T-helper 2 cell treated with Interferon-gamma antibody and Interleukin-4, amounts not matched to agents 5 μg/mL and 100 μg/mL, for 36 hours (primary cell): ENCODE measurements around the gene ZCCHC13.
"Not testable (repeated sequence)": the region's sequence is repeated elsewhere in the genome, so short reads cannot be mapped to it uniquely, and the experiment has no call there.

Source experiments
- DNase-seq: peaks from one replicate; pipeline ENCODE4 v3.0.0; 2021; ENCODE audit warnings: low spot score
- H3K27ac Mint-ChIP-seq: one replicate; pipeline ENCODE4 v1.8.0; 2021; ENCODE audit warnings: mild to moderate bottlenecking, mixed read lengths
- H3K27me3 Mint-ChIP-seq: one replicate; pipeline ENCODE4 v1.8.0; 2021; ENCODE audit warnings: low read depth, mixed read lengths
- H3K36me3 Mint-ChIP-seq: one replicate; pipeline ENCODE4 v1.8.0; 2021; ENCODE audit warnings: low read depth, mixed read lengths
- H3K4me1 Mint-ChIP-seq: one replicate; pipeline ENCODE4 v1.8.0; 2021; ENCODE audit warnings: low read depth, mixed read lengths
- H3K4me3 Mint-ChIP-seq: one replicate; pipeline ENCODE4 v1.8.0; 2022; ENCODE audit warnings: mild to moderate bottlenecking, moderate library complexity, mixed read lengths
- H3K9me3 Mint-ChIP-seq: one replicate; pipeline ENCODE4 v1.8.0; 2021; ENCODE audit warnings: mixed read lengths

Gene ZCCHC13

GRCh38 chrX:74304016-74304415 is at the start of gene ZCCHC13:
Gene ZCCHC13 (plus strand): TSS chrX:74304180. CDS start chrX:74304267, 87 bp downstream.
- no peaks in the 10 kb centered on the region for H3K36me3 Mint-ChIP-seq
- no peak within 1 kb of the TSS for H3K4me3 Mint-ChIP-seq
- H3K4me1 Mint-ChIP-seq: no peaks in the 10 kb centered on the region
- H3K27ac Mint-ChIP-seq: no peak within 1 kb of the TSS
- no peak for DNase-seq
- no peaks in the 10 kb centered on the region for H3K9me3 Mint-ChIP-seq
- H3K27me3 Mint-ChIP-seq: no peaks in the 10 kb centered on the region

DNA sequence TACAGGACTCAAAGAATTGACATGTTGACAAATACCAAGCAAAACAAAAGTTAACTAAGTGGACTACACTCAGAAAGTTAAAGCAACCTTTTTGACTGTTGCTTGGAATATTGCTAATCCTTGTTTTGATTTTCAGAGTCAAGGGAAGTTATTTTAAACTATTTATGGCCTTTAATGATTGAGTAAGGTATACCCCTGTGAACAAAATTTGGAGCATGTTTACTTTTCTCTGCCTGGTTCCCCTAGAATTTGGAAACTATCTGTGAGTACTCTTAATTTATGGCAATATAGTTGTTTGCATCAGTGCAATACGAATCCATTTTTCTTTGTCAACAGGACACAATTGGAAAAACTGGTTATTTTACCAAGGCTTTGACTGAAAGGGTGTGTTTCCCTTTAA is 45.9 kb upstream of the ZCCHC13 start:
- H3K4me1 Mint-ChIP-seq, H3K9me3 Mint-ChIP-seq, H3K27ac Mint-ChIP-seq, DNase-seq, H3K27me3 Mint-ChIP-seq, H3K4me3 Mint-ChIP-seq: not testable (repeated sequence)
- peaks cover 52% of the 10 kb centered on the region for H3K36me3 Mint-ChIP-seq

- no peak overlapping the region for H3K4me3 Mint-ChIP-seq
- H3K27ac Mint-ChIP-seq: no peak overlapping the region
- H3K27me3 Mint-ChIP-seq: no peaks in the 10 kb centered on the region
- no peak for DNase-seq
- H3K9me3 Mint-ChIP-seq: peaks cover 8% of the 10 kb centered on the region
- H3K4me1 Mint-ChIP-seq: no peaks in the 10 kb centered on the region
- H3K36me3 Mint-ChIP-seq: peaks cover 51% of the 10 kb centered on the region
Measured at GRCh38 chrX:74259885-74260491, 44.0 kb upstream of the ZCCHC13 start.

- Mint-ChIP-seq H3K4me3 (no peak overlapping the region), H3K27ac (no peak overlapping the region), H3K9me3 (peaks cover 8% of the 10 kb centered on the region), H3K36me3 (peaks cover 36% of the 10 kb centered on the region), H3K4me1 (no peaks in the 10 kb centered on the region), H3K27me3 (no peaks in the 10 kb centered on the region)
- no peak for DNase-seq
Measured at GRCh38 chrX:74262452-74263209, 41.3 kb upstream of the ZCCHC13 start.

DNA sequence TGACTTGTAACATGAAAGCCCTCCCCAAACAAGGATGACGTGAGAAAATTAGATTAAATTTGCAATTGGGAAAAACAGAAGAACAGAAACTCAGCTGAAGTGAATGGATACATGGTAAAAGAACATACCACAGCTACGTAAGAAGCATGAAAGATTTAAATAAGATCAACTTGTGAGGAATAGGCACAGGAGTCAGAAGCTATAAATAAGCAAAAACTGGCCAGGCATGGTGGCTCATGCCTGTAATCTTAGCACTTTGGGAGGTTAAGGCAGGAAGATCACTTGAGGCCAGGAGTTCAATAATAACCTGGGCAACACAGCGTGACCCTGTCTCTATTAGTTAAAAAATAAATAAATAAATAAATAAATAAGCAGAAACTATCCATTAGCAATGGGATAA is 33.6 kb upstream of the ZCCHC13 start:
- Mint-ChIP-seq H3K36me3 (peaks cover 32% of the 10 kb centered on the region), H3K4me1 (no peaks in the 10 kb centered on the region), H3K27ac (no peak overlapping the region), H3K4me3 (no peak overlapping the region), H3K9me3 (no peaks in the 10 kb centered on the region), H3K27me3 (no peaks in the 10 kb centered on the region)
- no peak for DNase-seq

GRCh38 chrX:74272230-74272629 is 31.8 kb upstream of the ZCCHC13 start:
- H3K27ac Mint-ChIP-seq: no peak overlapping the region
- H3K4me3 Mint-ChIP-seq: no peak overlapping the region
- H3K9me3 Mint-ChIP-seq: no peaks in the 10 kb centered on the region
- DNase-seq: no peak
- H3K36me3 Mint-ChIP-seq: peaks cover 37% of the 10 kb centered on the region
- H3K4me1 Mint-ChIP-seq: no peaks in the 10 kb centered on the region
- no peaks in the 10 kb centered on the region for H3K27me3 Mint-ChIP-seq

DNA sequence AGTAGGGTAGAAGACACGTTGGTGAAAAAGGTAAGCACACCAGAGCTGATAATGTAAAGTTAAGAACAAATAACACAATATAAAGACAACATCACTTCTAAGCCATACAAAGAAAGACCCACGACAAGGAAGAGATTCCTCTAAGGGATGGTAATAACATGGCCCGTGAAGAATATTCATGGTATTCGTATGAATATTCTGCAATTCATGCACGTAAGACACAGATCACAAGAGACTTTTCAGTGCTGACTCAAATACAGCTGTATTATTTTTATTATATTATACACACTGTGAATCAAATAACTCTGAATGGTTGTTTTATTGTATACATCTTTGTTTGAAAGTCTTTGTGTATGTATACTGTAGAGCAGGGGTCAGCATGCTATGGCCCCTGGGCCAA is 29.5 kb upstream of the ZCCHC13 start:
- no peak overlapping the region for H3K27ac Mint-ChIP-seq
- H3K27me3 Mint-ChIP-seq: no peaks in the 10 kb centered on the region
- peaks cover 39% of the 10 kb centered on the region for H3K36me3 Mint-ChIP-seq
- H3K4me3 Mint-ChIP-seq: no peak overlapping the region
- H3K4me1 Mint-ChIP-seq: no peaks in the 10 kb centered on the region
- DNase-seq: no peak
- no peaks in the 10 kb centered on the region for H3K9me3 Mint-ChIP-seq

GRCh38 chrX:74277320-74277719 is 26.7 kb upstream of the ZCCHC13 start:
- peaks cover 2% of the 10 kb centered on the region for H3K4me1 Mint-ChIP-seq
- no peaks in the 10 kb centered on the region for H3K27me3 Mint-ChIP-seq
- no peaks in the 10 kb centered on the region for H3K9me3 Mint-ChIP-seq
- DNase-seq: no peak
- peaks cover 38% of the 10 kb centered on the region for H3K36me3 Mint-ChIP-seq
- no peak overlapping the region for H3K4me3 Mint-ChIP-seq
- no peak overlapping the region for H3K27ac Mint-ChIP-seq

- Mint-ChIP-seq H3K27ac (no peak overlapping the region), H3K27me3 (no peaks in the 10 kb centered on the region), H3K36me3 (peaks cover 37% of the 10 kb centered on the region)
Measured at GRCh38 chrX:74277846-74278245, 26.1 kb upstream of the ZCCHC13 start.

GRCh38 chrX:74280759-74281158 is 23.2 kb upstream of the ZCCHC13 start:
- no peak for DNase-seq
- peaks cover 33% of the 10 kb centered on the region for H3K36me3 Mint-ChIP-seq
- H3K27ac Mint-ChIP-seq: no peak overlapping the region
- no peak overlapping the region for H3K4me3 Mint-ChIP-seq
- H3K9me3 Mint-ChIP-seq: no peaks in the 10 kb centered on the region
- no peaks in the 10 kb centered on the region for H3K27me3 Mint-ChIP-seq
- peaks cover 6% of the 10 kb centered on the region for H3K4me1 Mint-ChIP-seq

More at GRCh38 chrX:74277846-74278245, 26.1 kb upstream of the ZCCHC13 start:
- Mint-ChIP-seq H3K4me1 (peaks cover 2% of the 10 kb centered on the region), H3K4me3 (no peak overlapping the region), H3K9me3 (no peaks in the 10 kb centered on the region)
- no peak for DNase-seq

- peaks cover 36% of the 10 kb centered on the region for H3K36me3 Mint-ChIP-seq
- H3K27ac Mint-ChIP-seq: no peak overlapping the region
- no peak overlapping the region for H3K4me3 Mint-ChIP-seq
- no peaks in the 10 kb centered on the region for H3K9me3 Mint-ChIP-seq
- no peaks in the 10 kb centered on the region for H3K27me3 Mint-ChIP-seq
- no peak for DNase-seq
- peaks cover 18% of the 10 kb centered on the region for H3K4me1 Mint-ChIP-seq
Measured at GRCh38 chrX:74284391-74284952, 19.5 kb upstream of the ZCCHC13 start.

DNA sequence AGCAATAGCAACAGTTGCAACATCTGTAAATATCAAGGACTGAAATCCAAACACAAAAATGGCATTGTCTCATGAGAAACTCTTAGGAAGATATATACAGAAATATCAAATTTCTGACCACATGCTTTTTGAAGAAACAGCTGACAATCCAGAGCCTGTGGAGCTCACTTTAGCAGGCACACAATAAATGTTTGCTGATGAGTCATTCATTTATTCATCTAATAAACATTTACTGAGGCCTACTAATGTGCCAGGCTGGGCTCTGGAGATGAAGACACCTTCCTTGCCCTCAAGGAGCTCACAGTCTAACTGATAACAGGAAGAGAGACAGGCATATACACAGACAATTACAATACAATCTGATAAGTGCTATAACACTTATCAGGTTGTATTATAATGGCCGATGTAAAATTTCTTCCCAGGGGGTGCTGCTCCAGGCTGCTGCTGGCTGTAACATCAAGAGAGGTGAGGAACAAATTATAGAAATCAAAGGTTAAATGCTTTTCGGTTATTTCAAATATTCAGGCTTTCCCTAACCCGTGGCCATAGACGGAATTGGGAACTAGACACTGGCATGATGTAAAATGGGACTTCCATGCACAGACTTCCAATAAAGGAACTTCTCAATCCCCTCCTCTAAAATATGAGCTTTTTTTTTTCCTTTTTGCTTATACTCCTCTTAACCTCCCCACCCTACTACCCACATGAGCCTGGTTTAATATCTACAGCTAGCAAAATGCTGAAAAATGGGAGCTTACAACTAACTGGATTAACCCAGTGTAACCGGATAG is 16.8 kb upstream of the ZCCHC13 start:
- DNase-seq: no peak
- no peaks in the 10 kb centered on the region for H3K9me3 Mint-ChIP-seq
- peaks cover 30% of the 10 kb centered on the region for H3K36me3 Mint-ChIP-seq
- no peak overlapping the region for H3K4me3 Mint-ChIP-seq
- no peak overlapping the region for H3K27ac Mint-ChIP-seq
- peaks cover 19% of the 10 kb centered on the region for H3K4me1 Mint-ChIP-seq
- no peaks in the 10 kb centered on the region for H3K27me3 Mint-ChIP-seq

DNA sequence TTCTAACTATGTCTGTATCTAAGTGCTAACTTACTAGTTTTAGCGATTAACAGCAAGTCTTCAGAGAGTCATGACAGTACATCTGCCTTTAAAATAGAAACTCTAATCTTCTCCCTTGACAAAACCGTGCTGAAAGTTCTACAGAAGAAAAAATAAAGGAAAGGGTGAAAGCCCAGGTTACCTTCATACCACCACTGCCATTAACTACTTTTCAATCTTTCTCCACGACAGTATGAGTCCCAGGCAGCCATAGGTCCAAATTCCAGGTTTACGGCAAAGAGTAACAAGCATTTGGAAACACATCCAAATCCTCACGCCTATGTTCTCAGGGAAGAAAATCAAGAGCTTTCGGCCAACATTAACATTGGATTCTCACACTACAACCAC is 12.4 kb upstream of the ZCCHC13 start:
- H3K27ac Mint-ChIP-seq: peak overlapping the region; percentile 100
- H3K4me1 Mint-ChIP-seq: peaks cover 21% of the 10 kb centered on the region
- H3K27me3 Mint-ChIP-seq: no peaks in the 10 kb centered on the region
- H3K9me3 Mint-ChIP-seq: no peaks in the 10 kb centered on the region
- H3K4me3 Mint-ChIP-seq: peak overlapping the region; percentile 96
- peaks cover 20% of the 10 kb centered on the region for H3K36me3 Mint-ChIP-seq
- no peak for DNase-seq
